GM12878 (cell line): ENCODE measurements around the gene UTS2R. TPM values are rescaled to one million over a fixed set of nuclear protein-coding genes. Genes with fewer than 3 reads are reported as not detected.

Source experiments
- CHD4 ChIP-seq: fragments of 200-600 bp; sonication (generic); IDR thresholded peaks from 2 replicates; pipeline ENCODE4 v1.6.1; 2016; ENCODE audit warnings: mild to moderate bottlenecking
- CREM ChIP-seq: IDR thresholded peaks from 2 replicates; pipeline ENCODE4 v1.6.1; 2014; ENCODE audit warnings: antibody characterized with exemption, low read depth
- KDM1A ChIP-seq: fragments of 200-600 bp; sonication (generic); IDR thresholded peaks from 2 replicates; pipeline ENCODE4 v1.6.1; 2016; ENCODE audit warnings: borderline replicate concordance
- MYB ChIP-seq: fragments of 150-350 bp; IDR thresholded peaks from 2 replicates; pipeline ENCODE4 v1.6.1; 2014; ENCODE audit warnings: mild to moderate bottlenecking, low read depth, low read length, borderline replicate concordance
- RBBP5 ChIP-seq: fragments of 200-600 bp; sonication (generic); conservative IDR thresholded peaks from 2 replicates; pipeline ENCODE4 v1.6.1; 2016
- TCF12 ChIP-seq: IDR thresholded peaks from 2 replicates; pipeline ENCODE4 v1.6.1; 2011; ENCODE audit warnings: low read depth, mild to moderate bottlenecking, low read length
- ZNF217 ChIP-seq: fragments of 450-650 bp; IDR thresholded peaks from 2 replicates; pipeline ENCODE4 v1.6.1; 2017; ENCODE audit warnings: antibody characterized with exemption, mild to moderate bottlenecking
- polyA plus RNA-seq, 11 experiments: library from polyadenylated mRNA; depleted of rRNA in 4 of 11; unstranded in 6 of 11; stranded (reverse) in 5 of 11; fragments of >200 nt; fragmentation: Nextera tagmentation in 4 of 11; fragmentation: Illumina TruSeq in 1 of 11; extraction: Ambion mirVana in 4 of 11; extraction: Trizol in 1 of 11; gene quantifications; 1 replicate in 1 of 11; 2 replicates in 10 of 11; pipeline versions ENCODE4 v1.2.1 to v1.2.3, GENCODE V29; 2011 to 2016; ENCODE audit warnings: inconsistent platforms in 2 of 11, missing spikeins in 2 of 11, low read depth in 1 of 11
- total RNA-seq, 4 experiments: library from RNA; depleted of rRNA in 3 of 4; stranded (reverse); fragments of >200 nt in 3 of 4; fragmentation: Illumina TruSeq in 1 of 4; extraction: Trizol in 1 of 4; gene quantifications; 2 replicates each; pipeline versions ENCODE4 v1.2.1 to v1.2.3, GENCODE V29; 2013 to 2021
- TF ChIP-seq, protein P1 (sequence below): fragments of 450-650 bp; IDR thresholded peaks from 2 replicates; pipeline ENCODE4 v1.6.1; 2014; ENCODE audit warnings: mild to moderate bottlenecking
- TF ChIP-seq, protein P2 (sequence below): fragments of 450-650 bp; IDR thresholded peaks from 2 replicates; pipeline ENCODE4 v1.6.1; 2016; ENCODE audit warnings: mild to moderate bottlenecking, moderate library complexity, borderline replicate concordance

UTS2R gene
- total and polyA plus RNA-seq, 10 of the 15 experiments (the other 5 are each of a cell fraction or from before 2014, with no cell fraction given), result 0.04 to 0.36 (median 0.11) TPM; not detected in 6

DNA sequence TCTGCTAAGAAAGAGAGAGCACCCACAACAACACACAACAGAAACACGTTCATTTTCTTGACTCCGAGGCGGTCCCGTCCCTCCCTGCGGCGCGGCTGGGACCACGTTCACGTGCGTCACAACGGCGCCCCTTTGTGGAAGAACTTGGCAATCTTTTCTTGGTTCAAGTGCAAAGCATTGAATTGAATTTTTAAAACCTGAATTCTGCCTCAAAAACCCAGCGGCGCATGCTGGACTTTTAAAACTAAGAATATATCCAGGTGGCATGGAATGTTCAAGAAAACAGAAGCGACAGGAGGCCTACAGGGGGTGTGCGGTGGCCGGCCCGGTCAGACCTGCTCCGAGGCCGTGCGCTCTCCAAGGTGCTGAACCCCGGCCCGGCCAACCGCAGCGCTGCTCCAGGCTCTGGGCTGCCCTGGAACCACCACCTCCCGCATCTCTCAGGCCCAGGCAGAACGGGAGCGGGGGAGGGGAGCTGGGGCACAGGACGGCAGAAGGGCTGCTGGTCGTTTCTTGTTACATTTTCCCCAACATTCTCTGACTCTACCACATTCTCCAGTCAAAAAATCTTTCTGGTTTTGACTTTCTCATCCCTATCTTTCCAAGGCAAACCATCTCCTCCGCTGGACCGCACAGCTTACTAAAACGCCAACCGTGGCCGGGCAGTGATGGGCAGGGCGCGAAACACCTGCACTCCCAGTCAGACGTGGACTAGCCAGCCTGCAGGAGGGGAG is 43.1 kb downstream of the UTS2R start (continued):
- TF ChIP-seq, protein P1, sequence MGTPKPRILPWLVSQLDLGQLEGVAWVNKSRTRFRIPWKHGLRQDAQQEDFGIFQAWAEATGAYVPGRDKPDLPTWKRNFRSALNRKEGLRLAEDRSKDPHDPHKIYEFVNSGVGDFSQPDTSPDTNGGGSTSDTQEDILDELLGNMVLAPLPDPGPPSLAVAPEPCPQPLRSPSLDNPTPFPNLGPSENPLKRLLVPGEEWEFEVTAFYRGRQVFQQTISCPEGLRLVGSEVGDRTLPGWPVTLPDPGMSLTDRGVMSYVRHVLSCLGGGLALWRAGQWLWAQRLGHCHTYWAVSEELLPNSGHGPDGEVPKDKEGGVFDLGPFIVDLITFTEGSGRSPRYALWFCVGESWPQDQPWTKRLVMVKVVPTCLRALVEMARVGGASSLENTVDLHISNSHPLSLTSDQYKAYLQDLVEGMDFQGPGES, result no peak
- no peak for TF ChIP-seq ZNF217
- no peak for TF ChIP-seq CREM
- no peak for TF ChIP-seq MYB
- TF ChIP-seq TCF12, result no peak
- TF ChIP-seq CHD4, result no peak
- no peak for TF ChIP-seq RBBP5
- no peak for TF ChIP-seq KDM1A
- TF ChIP-seq, protein P2, sequence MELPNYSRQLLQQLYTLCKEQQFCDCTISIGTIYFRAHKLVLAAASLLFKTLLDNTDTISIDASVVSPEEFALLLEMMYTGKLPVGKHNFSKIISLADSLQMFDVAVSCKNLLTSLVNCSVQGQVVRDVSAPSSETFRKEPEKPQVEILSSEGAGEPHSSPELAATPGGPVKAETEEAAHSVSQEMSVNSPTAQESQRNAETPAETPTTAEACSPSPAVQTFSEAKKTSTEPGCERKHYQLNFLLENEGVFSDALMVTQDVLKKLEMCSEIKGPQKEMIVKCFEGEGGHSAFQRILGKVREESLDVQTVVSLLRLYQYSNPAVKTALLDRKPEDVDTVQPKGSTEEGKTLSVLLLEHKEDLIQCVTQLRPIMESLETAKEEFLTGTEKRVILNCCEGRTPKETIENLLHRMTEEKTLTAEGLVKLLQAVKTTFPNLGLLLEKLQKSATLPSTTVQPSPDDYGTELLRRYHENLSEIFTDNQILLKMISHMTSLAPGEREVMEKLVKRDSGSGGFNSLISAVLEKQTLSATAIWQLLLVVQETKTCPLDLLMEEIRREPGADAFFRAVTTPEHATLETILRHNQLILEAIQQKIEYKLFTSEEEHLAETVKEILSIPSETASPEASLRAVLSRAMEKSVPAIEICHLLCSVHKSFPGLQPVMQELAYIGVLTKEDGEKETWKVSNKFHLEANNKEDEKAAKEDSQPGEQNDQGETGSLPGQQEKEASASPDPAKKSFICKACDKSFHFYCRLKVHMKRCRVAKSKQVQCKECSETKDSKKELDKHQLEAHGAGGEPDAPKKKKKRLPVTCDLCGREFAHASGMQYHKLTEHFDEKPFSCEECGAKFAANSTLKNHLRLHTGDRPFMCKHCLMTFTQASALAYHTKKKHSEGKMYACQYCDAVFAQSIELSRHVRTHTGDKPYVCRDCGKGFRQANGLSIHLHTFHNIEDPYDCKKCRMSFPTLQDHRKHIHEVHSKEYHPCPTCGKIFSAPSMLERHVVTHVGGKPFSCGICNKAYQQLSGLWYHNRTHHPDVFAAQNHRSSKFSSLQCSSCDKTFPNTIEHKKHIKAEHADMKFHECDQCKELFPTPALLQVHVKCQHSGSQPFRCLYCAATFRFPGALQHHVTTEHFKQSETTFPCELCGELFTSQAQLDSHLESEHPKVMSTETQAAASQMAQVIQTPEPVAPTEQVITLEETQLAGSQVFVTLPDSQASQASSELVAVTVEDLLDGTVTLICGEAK, result peak; percentile 28; the same call in 1 of the 2 replicates
